HEK293 (cell line): ENCODE results near the gene CRTAP.

Experiments
- CTCF ChIP-seq: fragments of 450-650 bp; formaldehyde crosslinking; IDR thresholded peaks from 2 replicates; pipeline ENCODE4 v1.5.1; 2016; ENCODE audit warnings: missing biosample characterization, missing genetic modification characterization
- HOXD13 ChIP-seq: sonication (generic); formaldehyde crosslinking; IDR thresholded peaks from 2 replicates; pipeline ENCODE4 v1.8.0; 2022; ENCODE audit warnings: missing genetic modification reagents, borderline replicate concordance
- TF ChIP-seq, protein P1 (sequence below): fragments of 450-650 bp; formaldehyde crosslinking; IDR thresholded peaks from 2 replicates; pipeline ENCODE4 v1.5.1; 2017; ENCODE audit warnings: missing biosample characterization, mild to moderate bottlenecking, missing genetic modification characterization, moderate library complexity

DNA sequence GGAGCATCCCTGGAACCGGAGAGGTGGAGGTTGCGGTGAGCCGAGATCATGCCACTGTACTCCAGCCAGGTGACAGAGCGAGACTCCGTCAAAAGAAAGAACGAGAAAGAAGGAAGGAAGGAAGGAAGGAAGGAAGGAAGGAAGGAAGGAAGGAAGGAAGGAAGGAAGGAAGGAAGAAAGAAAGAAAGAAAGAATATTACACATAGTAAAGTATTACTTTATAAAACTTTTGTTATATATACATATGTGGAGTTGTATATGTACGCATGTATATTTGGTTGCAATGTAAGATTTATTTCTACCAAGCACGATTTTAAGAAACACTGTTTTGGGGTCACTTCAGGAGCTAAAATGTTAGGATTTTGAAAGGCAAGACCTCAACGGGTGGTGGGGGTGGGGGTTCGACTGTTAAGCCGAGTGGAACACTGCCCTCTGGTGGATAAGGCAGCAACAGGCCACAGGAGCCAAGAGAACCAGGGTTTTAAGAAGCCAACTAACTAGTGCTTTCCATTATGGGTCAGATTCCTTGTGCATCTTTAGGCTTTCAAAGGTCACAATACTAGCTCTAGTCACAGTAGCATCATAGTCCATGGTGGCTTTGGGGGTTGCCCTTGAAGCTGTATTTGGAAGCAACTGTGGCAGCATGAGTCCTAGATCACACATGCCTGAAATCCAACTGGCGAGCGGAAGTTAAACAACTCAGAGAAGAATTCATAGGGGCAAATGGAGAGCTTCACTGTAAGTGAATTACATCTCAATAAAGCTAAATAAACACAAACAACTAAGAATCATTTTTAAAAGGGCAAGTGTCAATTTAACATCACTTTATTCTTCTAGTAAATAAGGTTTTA is 39.4 kb upstream of the CRTAP start:
- TF ChIP-seq, protein P1, sequence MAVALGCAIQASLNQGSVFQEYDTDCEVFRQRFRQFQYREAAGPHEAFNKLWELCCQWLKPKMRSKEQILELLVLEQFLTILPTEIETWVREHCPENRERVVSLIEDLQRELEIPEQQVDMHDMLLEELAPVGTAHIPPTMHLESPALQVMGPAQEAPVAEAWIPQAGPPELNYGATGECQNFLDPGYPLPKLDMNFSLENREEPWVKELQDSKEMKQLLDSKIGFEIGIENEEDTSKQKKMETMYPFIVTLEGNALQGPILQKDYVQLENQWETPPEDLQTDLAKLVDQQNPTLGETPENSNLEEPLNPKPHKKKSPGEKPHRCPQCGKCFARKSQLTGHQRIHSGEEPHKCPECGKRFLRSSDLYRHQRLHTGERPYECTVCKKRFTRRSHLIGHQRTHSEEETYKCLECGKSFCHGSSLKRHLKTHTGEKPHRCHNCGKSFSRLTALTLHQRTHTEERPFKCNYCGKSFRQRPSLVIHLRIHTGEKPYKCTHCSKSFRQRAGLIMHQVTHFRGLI (tag by site-specific recombination), result no peak
- TF ChIP-seq HOXD13 (CRISPR knock-in tag) (no peak), CTCF (tag by site-specific recombination) (peak; percentile 26; the same call in 1 of the 2 replicates)
